Measurements from ENCODE around the gene PIP5K1A. TPM values are rescaled to one million over a fixed set of nuclear protein-coding genes. Genes with fewer than 3 reads are reported as not detected.
A peak's percentile ranks its signal among the peaks of the same experiment; 100 is the strongest.

PIP5K1A gene
- total and polyA plus RNA-seq, 8 donors = 51.2 to 73.3 (median 67.2) TPM

DNA sequence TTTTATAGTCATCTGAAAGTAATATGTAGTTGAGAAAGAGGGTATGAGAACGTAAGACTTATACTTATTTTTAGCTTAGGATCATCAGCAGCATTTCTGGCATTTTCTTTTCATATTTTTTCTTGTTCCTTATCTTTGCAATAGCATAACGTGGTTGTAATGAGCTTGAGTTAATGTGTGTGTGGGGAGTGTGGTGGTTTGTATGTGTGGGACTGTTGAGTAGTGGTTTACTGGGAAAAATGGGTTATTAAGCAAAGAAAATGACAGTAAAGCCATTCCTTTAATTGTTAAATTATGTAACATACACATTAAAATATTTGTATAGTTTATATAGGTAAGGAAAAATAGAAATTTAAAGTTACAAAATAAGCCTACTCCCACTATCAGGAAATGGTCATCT lies 15.2 kb downstream of the PIP5K1A start:
- Histone ChIP-seq H3K36me3 (peaks cover 0 to 51% of the 10 kb centered on the region in 2 donors), H3K9me3 (no peaks in the 10 kb centered on the region), H3K4me1 (no peaks in the 10 kb centered on the region), H3K4me3 (no peak overlapping the region), H3K27ac (no peak overlapping the region), H3K27me3 (no peaks in the 10 kb centered on the region)
- TF ChIP-seq CTCF (IDR thresholded peaks at IDR 0.05) = no peak
- ATAC-seq = no peak
- DNase-seq = no peak
- intact Hi-C loops (cut with DNase I) = no loop called here

DNA sequence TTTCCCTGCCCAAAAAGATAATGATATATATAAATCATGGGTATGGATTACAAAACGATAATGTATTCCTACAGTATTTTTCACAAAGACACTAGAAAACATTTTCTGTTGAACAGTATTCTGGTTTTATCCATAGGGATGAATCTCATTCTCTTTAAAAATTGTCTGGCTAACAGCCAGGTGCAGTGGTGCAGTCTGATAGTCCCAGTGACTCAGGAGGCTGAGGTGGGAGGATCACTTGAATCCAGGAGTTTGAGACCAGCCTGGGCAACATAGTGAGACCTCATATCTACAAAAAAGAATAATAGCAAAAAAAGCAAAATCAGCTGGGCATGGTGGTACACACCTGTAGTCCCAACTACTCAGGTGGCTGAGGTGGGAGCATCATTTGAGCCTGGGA lies 23.3 kb downstream of the PIP5K1A start:
- TF ChIP-seq CTCF (IDR thresholded peaks at IDR 0.05) = no peak
- intact Hi-C loops (cut with DNase I) = no loop called here
- DNase-seq (no peak), ATAC-seq (no peak)
- H3K27me3 ChIP-seq = no peaks in the 10 kb centered on the region
- H3K27ac ChIP-seq = no peak overlapping the region
- peaks cover 0 to 31% of the 10 kb centered on the region in 2 donors for H3K36me3 ChIP-seq
- H3K4me3 ChIP-seq = no peak overlapping the region
- no peaks in the 10 kb centered on the region for H3K9me3 ChIP-seq
- no peaks in the 10 kb centered on the region for H3K4me1 ChIP-seq

GRCh38 chr1:151222130-151222529 lies 23.8 kb downstream of the PIP5K1A start:
- no peak for TF ChIP-seq CTCF (IDR thresholded peaks at IDR 0.05)
- H3K4me3 ChIP-seq = no peak overlapping the region
- peaks cover 0 to 37% of the 10 kb centered on the region in 2 donors for H3K36me3 ChIP-seq
- H3K27ac ChIP-seq = no peak overlapping the region
- no peaks in the 10 kb centered on the region for H3K9me3 ChIP-seq
- no peaks in the 10 kb centered on the region for H3K27me3 ChIP-seq
- no peak for DNase-seq
- ATAC-seq = no peak
- intact Hi-C loops (cut with DNase I) = no loop called here
- H3K4me1 ChIP-seq = no peaks in the 10 kb centered on the region

GRCh38 chr1:151235235-151235634 lies 36.9 kb downstream of the PIP5K1A start:
- Histone ChIP-seq H3K27me3 (no peaks in the 10 kb centered on the region), H3K4me3 (no peak overlapping the region), H3K9me3 (no peaks in the 10 kb centered on the region), H3K27ac (no peak overlapping the region), H3K4me1 (no peaks in the 10 kb centered on the region), H3K36me3 (peaks cover 0 to 100% of the 10 kb centered on the region in 2 donors)
- DNase-seq (no peak), ATAC-seq (no peak)
- intact Hi-C loops (cut with DNase I) = no loop called here
- no peak for TF ChIP-seq CTCF (IDR thresholded peaks at IDR 0.05)

DNA sequence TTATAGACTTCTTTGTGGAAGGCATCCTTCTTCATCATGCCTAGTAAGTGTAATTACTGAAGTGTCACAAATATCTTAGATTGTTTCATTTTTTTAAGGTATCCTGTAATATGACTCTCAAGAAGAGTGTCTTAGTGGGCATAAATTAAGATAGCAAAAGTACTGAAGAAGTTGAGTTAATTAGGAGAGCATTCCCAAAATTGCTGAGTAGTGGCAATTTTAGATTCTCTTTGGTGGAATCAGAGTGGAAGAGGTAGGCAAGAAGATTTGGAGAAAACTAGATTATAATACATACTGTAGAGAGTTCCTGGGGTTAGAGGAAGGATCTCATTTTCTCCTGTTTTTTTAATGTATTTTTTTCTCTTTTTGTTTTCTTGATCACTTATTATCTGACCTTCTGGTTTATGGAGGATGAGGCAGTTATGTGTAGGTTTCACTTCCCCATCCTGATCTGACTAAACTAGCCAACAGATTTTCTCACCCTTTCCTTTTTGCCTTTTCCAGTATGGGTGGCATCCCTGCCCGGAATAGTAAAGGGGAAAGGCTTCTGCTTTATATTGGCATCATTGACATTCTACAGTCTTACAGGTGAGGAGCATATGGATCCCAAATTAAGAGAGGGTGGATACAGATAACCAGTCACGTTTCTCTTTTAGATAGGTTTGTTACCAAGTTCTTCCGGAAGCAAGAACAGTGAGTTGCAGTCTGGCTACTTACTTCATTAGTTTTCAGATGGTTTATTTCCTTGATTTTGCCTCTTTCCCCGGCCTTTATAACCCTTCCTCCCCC lies 39.5 kb downstream of the PIP5K1A start:
- Histone ChIP-seq H3K4me1 (no peaks in the 10 kb centered on the region), H3K27me3 (no peaks in the 10 kb centered on the region), H3K4me3 (no peak overlapping the region), H3K9me3 (no peaks in the 10 kb centered on the region), H3K27ac (no peak overlapping the region), H3K36me3 (peaks cover 0 to 100% of the 10 kb centered on the region in 2 donors)
- intact Hi-C loops (cut with DNase I) = no loop called here
- ATAC-seq (peak; percentile 23), DNase-seq (no peak)
- no peak for TF ChIP-seq CTCF (IDR thresholded peaks at IDR 0.05)
